Kidney glomerular epithelial cell (primary cell): ENCODE measurements around the gene GPC1.

ENCODE experiments used
- DNase-seq: peaks from one replicate; lab custom pipeline; 2025; lab: John Stamatoyannopoulos, UW

The GPC1 gene

DNA sequence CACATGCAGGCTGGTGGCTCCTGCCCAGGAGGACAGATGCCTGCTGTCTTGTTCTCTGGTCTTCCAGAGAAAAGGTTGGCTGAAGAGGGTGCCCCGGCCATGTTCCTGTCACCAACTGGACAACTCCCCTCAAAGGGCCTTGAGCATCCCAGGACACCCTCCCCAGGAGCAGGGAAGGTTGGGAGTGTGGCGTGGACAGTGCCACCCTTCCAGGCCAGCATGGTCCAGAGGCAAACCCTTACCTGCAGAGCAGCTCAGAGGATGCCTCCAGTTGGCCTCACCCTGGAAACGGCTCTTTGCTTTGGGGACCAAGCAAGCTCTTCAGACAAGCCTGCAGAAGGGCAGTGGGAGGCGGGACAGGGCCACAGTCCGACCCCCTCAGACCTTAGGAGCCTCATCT is 4.9 kb upstream of the GPC1 start:
- DNase-seq, result no peak

DNA sequence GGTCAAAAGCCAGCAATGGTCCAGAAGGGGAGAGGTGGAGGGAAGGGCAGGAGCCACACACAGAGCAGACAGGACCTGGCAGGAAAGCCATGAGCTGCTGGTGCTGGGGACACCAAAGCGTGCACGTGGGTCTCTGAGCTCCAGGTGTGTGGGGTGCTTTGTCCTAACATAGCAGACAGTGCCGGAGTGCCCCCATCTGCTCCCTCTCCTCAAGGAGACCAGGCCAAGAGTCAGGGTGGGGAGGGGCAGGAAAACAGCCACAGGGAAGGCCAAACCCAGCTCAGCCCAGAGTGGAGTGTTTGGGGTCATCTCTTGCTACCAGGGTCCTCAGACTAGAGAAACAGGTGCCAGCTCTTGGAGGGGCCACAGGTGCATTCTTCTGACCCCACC is 4.2 kb upstream of the GPC1 start:
- DNase-seq, result no peak

DNA sequence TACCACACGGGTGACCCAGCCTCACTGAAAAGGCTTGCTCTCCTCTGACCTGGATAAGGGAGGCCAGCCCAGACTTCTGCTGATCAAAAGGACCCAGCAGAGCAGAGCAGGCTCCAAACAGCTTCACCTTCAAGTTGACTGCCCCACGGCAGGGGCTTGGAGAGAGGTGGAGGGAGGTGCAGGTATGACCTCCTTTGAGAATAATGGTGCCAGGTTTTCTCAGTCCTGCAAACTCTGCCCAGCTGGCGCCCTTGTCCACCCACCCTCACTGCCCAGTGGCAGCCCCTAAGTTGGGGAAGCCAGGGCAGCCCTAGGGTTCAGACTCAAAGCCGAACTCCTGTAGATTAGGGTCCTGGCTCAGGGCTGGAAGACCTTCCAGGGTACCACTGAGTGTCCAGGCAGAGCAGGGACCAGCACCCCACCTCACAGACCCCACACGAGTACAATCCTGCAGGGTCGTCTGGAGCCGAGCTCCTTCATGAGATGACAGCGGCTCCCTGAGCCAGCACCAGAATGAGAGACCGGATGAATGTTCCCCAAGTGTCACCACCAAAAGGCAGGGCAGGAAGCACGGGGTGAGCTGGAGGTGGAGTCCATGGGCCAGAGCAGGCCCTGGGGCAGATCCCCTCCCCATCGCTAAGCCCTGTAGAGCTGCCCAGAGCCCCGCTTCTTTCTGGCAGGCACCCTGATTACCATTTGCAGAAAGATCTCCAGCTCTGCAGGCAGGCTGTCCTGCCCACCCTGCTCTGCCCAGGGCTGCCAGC is 3.6 kb upstream of the GPC1 start:
- no peak for DNase-seq

DNA sequence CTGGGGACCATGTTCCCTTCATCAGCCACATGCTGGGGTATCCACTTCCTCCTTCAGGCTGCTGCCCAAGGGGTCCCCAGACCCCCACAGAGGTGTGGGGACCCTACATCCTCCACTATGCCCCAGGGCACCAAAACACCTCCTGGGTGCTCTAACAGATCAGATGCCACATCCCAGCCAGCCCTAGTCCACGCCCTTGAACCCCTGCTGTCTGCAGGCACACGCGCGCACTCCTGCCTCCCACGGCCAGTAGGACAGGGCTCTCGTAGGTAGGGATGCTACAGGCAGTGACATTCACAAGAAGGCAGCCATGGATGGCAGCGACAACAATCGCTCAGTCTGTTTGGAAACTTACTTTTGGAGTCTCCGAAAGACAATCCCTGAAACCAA is 3.0 kb upstream of the GPC1 start:
- no peak for DNase-seq

DNA sequence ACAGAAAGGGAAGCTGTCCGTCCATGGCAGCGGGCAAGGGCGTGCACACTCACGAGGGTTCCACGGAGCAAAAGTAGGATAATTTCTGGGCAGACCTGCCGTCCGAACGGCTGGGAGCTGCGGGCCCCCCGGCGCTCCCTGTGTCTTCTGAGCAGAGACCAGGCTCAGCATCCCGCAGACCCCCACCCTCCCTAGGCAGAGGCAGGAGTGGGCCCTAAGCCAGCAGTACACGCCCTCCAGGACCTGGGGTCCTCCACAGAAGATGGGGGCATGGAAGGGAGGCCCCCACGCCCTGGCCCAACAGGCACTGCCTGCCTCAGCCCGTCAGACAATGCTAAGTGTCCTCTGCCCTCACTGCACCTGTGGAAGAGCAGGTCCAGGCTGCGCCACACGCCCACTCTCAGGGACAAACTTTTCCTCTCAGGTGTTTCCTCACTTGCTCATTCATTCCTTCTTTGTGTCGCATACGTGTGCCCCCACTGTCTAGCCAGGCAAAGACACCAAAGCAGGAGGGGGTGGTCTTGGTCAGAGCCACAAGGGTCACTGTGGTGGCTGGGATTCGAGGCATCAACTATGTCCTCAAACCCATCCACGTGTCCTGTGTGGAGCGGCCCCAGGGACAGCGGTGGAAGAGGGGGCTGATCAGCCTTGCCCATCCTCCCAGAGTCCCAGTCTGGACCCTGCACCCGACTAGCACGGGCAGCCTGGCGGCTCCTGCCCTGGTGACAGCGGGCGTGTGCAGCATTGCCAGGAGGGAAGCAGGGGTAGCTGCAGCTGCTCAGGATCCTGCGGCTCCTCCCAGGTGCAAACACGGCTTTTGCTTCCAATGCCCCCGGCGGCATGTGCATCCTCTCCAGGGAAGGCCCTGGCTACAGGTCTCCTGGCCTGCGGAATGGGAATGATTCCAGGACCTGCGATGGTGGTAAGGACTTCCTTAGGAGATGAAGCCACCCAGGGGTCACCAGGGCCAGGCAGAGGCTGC is 2.4 kb upstream of the GPC1 start:
- DNase-seq, result no peak

DNA sequence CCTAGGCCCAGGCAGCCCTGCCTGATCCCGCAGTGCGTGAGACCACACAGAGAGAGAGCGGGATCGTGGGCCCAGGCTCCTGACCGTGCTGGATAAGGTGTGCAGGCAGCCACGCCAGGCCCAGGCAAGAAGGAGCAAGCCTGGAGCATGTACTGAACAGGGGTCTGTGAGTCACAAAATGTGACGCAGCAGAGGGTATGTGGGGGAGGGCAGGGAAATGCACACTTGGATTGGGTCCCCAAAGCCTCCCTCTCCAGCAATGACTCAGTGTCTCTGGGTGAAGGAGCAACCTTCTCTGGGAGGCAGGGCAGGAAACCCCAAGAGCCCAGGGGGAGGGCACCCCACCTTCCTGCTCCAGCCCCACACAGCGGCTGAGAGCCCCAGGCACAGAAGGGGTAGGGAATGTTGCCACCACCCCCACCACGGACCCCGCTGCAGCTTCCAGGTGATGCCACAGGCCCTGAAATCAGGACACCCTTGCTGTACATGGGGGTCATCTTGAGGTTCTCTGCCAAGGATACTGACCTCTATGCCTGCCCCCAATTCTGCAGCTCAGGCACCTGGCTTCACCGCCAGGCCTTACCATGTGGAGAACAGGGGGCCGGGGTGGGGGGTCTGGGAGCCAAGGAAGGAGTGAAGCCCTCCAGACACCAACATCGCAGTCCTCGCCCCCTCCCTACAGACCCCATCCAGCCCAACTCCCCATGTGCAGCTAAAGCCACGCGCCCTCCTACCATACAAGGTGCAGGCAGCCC is 1.3 kb upstream of the GPC1 start:
- peak; percentile 66 for DNase-seq

DNA sequence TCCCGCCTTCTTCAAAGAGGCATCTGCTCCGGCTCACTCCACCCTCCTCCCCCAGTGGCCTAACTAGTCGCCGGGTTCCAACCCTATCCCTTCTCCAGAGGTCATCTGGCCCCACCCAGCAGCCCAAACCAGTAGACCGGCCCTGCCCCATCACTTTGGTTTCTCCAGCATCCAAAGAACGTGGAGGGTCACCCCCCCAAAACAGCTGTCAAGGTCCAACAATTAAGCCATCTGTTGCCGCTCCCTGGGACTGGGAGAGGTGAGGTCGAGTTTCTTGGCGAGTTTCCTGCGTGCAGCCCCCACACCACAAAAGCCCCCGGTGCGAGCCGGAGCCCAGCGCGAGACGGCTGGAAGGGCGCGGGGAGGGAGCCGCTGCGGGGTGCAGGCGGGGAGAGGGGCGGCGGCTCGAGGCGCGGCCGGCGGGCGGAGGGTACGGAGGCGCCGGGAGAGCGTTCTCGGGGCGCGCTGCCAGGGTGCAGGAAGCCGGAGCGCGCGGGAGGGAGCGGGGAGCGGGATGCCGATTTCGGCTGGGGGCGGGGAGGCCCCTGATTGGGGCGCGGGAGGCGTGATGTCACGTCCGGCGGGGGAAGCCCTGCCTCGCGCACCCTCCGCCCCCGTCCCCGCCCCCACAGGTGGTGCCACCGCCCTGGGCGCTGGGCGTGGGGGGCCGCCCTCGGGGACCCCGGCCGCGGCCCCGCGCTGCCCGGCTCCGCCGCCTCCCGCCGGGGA is 571 bp upstream of the GPC1 start:
- peak; percentile 49 for DNase-seq

DNA sequence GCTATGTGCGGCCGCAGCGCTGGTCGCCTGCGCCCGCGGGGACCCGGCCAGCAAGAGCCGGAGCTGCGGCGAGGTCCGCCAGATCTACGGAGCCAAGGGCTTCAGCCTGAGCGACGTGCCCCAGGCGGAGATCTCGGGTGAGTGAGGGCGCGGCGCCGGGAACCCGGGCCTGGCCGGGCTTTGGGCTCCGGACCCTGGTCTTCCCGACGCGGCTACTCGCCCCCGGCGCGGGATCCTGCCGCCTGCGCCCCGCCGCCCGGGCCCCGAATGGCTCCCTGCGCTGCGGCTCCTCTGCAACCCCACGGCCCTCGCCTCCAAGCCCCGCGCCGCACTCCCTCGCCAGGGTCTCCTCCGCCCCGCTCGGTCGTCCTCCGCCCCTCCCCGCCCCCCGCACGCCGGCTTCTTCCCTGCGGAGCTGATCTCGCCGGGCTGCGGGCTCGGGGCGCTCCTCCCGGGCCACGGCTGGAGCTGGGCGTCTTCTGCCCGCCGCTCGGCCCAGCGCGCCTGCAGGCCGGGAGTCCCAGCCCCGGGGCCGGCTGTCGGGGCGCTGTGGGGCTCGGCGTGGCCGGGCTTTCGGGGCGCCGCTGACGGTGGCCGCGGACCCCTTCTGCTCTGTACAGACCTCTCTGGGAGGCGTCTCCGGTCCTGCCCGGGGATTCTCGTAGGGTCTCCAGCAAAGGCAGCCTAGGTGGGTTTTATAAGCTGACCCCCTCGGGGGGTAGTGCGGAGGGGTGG is 652 bp downstream of the GPC1 start:
- DNase-seq, result no peak

DNA sequence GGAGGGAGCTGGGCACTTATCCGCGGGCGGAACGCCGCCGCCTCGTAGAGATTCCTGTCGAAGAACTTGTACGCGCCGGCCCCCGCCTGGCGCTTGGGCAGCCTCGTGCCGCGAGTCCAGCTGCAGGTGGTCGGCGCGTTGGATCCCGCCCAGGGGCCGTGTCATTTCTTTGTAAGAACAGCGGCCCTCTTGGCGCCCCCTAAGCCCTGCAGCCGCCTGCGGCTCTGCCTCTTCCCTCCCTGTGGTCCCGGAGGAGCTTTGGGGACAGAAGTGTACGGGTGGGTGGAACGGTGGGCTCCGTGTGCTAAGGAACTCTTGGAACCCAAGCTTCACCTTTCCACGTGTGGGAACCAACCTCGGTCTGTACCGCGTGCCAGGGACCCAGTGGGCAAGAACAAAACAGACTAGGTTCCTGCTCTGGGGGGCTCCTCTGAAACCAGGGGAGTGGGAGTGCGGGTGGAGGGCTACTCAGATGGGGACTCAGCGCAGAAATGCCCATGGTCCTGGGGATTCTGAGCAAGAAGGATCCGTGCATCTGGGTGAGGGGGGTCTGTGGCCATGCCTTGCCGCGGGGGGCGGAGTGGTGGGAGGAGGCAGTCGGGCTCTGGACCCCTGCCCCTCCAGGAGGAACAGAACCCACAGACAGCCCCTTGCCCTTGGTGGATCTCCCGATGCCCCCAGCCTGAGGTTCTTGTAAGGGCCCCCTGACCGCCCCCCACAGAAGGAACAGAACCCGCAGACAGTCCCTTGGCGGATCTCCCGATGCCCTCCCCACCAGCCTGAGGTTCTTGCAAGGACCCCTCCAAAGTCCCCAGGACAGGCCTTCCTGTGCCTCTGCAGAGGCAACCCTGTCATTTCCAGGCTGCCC is 1.5 kb downstream of the GPC1 start:
- no peak for DNase-seq

DNA sequence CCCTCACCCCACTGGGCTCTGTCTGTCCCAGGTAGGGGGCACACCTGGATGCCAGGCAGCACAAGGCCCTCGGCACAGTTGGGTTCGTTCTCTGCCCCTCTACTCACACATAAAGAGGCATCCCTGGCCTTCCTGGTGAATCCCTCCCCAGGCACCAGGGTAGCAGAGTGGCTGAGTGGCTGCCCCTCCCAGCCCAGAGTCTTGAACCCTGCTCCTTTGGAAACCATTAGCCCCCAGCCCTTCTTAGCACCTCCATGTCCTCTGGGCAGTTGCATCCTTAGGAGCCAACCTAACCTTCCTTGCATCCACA is 2.0 kb downstream of the GPC1 start:
- no peak for DNase-seq

DNA sequence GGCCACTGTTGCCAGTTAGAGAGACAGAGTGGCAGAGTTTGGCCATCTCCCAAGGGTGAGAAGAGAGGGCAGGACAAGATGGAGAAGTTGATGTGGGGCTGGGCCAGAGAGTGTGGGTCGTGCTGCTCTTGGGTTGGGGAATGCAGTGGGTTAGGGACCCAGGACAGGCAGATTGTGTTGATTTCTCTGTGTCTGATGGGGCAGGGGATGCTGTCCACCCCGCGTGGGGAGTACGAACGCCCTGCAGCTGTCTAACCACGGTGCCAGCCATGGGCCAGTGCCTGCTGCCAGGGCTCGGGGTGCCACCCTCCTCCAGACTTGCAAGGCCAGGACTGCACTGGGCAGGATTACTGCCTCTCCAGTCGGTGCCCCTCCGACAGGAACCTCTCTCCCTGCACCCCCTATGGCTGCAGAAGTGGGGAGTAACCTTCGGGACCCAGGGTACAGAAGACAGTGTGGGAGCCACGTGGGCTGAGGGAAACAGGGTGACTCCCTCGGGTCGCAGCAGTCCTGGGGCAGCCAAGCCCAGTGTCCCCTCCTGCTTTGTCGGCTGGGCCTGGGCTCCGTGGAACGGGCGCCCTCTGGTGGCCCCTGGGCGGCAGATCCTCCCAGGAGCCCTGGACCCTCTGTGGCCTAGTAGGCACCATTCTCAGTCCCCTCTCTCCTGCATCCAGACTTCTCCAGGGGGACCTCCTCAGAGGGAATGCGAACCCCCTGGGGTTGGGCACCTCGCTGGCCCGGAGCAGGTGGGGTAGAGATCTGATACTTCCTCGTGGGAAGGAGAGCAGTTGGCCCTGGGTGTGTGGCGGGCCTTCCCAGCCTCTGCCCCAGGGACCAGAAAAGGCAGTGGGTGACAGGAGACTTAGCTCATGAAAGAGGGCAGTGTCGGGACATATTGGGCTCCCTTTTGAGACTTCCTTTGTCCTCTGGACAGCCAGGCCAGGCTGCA is 2.7 kb downstream of the GPC1 start:
- peak; percentile 24 for DNase-seq

DNA sequence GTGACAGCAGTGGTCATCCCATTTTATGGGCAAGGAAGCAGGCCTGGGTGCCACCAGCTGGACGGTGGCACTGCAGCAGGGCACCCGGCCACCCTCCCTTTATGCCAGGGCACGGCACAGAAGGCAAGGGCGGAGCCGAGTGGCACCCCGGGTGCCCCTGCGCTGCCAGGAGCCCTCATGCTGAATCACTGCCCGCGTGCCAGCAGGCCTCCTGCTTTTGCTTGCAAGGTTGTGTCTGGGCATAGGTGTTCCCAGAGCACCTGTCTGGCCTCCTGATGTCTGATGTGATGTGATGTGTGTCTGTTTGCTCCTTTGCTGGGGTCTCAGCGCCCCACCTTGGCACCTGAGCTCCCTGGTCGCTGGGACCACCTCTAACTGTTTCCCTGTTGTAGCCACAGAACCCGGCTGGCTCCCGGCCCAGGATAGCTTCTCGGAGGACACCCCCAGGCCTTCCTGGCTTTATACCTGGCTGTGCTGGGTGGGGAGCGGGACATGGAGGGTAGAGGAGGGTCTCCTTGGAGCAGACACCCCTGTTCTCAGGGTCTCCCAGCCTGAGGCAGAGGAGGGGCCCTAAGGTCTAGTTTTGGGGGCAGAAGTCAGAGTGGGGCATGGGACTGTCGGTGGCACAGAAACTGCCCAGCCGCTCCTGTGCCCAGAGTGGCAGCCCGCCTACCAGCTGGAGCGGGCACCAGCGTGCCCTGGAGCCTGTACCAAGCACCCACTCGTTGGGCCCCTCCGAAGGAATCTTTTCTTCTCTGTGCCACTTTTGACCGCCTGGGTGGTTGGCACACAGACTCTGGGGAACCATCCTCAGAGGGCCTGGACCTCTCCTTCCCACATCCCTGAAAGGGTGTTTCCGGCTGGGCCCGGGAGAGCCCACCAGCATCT is 3.6 kb downstream of the GPC1 start:
- DNase-seq, result no peak

DNA sequence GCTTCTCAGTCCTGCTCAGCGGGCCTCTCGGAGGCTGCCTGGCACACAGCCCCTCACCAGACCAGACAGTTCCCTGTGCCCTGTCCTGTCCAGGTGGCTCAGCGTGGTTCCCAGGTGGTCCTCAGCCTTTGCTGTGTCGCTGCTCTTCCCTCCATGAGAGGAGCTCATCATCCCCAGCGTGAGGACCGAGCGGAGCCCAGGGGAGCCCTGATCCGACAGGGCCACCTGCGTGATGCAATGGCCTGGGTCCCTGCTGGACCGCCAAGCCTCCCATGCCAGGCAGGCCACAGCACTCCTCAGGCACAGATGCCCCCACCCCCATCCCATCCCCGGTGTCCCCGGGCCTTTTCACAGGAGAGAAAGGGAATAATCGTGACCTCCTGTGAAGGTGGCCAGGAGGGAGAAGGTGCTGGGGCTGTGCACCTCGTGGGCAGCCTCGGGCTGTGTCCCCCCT is 4.3 kb downstream of the GPC1 start:
- no peak for DNase-seq

DNA sequence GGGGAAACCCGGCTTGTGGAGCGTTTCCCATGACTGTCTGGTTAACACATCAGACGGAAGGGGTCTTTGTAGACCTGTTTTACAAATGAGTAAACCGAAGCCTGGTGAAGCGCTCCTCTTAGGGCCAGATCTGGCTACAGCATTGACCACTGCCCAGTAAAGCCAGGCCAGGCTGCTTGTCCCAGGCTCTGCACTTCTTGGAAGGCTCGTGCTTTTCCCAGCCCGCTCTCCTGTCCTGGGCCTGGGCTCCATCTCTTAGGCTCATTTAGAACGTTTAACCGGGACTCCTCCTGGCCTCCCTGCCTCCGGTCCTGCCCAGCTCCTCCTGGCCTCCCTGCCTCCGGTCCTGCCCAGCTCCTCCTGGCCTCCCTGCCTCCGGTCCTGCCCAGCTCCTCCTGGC is 4.8 kb downstream of the GPC1 start:
- DNase-seq, result no peak

DNA sequence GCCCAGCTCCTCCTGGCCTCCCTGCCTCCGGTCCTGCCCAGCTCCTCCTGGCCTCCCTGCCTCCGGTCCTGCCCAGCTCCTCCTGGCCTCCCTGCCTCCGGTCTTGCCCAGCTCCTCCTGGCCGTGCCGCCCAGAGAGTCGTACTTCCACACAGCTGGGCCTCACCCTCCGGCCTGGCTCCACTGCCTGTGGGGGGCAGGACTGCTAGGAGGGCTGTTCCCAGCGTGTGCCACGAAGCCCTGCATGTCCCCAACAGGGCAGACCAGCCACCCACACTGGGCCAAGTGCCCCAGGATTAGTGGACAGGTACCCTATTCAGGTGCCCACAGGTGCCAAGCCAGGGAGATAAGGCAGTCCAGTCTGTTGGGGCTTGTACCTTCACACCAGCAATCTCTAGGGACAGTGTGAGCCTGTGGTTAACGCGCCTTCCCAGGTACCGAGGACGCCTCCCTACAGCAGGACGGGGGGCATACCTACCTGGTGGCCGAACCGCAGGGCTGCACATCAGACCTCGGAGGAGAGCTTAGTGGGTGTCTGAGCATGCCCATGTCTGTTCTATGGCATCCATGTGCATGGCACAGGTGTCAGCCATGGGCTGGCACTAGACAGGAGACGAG is 5.3 kb downstream of the GPC1 start:
- no peak for DNase-seq

DNA sequence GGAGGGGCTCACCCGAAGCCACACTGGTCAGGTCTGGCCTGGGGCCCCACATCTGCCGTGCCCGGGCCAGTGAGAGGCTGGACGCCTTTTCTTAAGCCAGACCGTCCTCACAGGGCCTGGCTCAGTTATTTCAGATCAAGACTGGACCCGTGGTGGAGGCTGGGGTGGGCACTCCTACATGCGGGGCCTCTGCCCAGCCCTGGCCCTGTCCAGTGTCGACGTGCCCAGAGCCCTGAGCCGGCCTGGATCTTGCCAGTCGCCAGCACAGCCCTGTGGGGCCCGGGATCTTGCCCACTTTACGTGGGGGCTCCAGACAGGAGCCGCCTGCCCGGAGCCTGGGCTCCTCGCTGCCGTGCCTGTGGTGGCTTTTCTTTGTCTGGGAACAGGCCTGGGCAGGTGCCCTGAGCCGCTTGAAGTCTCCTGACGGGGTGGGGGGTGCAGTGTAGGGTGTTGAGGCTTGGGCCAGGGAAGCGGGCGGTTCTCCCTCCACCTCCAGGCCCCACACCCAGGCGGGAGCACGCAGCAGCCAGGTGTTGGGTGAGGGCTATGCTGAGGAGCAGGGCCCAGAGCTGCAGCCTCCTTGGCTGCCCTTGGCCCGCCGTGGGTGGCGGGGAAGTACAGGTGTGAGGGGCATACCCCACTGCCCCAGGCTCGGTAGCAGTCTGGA is 6.0 kb downstream of the GPC1 start:
- no peak for DNase-seq

DNA sequence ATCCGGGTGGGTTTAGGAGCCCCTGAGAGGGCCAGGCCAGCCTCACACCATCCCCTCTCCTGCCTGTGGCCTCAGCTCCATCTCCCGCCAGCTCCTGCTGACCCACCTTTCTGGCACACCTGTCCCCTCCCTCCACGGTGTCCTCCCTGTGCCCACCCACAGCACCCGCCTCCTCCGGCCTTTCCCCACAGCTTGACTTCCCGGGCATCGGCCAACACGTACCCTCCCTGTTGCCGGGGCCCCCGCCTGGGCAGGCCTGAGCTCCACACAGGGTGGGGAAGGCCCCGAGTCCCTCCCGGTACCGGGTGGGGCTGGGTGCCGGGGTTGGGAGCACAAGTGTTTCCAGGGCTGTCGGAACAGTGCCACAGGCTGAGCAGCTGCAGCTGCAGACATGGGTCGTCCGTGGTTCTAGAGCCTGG is 6.5 kb downstream of the GPC1 start:
- DNase-seq, result no peak
